Left ventricle myocardium superior (tissue), 1 donor: ENCODE measurements around the gene TBCD. TPM values are rescaled to one million over a fixed set of nuclear protein-coding genes. Genes with fewer than 3 reads are reported as not detected.

Experiments
- ATAC-seq: fragments of 200-7000 bp; cut with Tn5 transposase; one replicate; pipeline ENCODE4 v1.9.1; 2020; ENCODE audit warnings: mild to moderate bottlenecking, moderate library complexity
- DNase-seq: peaks from one replicate; pipeline ENCODE4 v3.0.0-alpha.2; 2020
- intact Hi-C: fragments of 100-400 bp; cut with micrococcal nuclease; formaldehyde crosslinking; loops from one replicate; pipeline ENCODE4 v1.11.0; 2022
- total RNA-seq: library from RNA; stranded (reverse); fragmentation: NEBNext Ultra II Directional; extraction: Animal tissue kit (Norgen Biotek cat#: 25700); gene quantifications from one replicate; pipeline ENCODE4 v1.2.1, GENCODE V29; 2021
- donor health status: DM: no; HTN: yes; CAD: no; lungs with severe emphysema.

TBCD gene
- total RNA-seq, 1 donor from 2014 or later = 53.4 TPM

GRCh38 chr17:82901856-82902255 is 150.0 kb downstream of the TBCD start:
- ATAC-seq (no peak), DNase-seq (no peak)
- intact Hi-C loops = no loop called here

- intact Hi-C loops = no loop called here
- DNase-seq (no peak), ATAC-seq (no peak)
These were observed 151.4 kb downstream of the TBCD start for GRCh38 chr17:82902972-82903874.

- DNase-seq (no peak), ATAC-seq (no peak)
- intact Hi-C loops = no loop called here
These were observed 153.3 kb downstream of the TBCD start for GRCh38 chr17:82905130-82905529.

- ATAC-seq (no peak), DNase-seq (no peak)
- intact Hi-C loops = no loop called here
These were observed 156.1 kb downstream of the TBCD start for GRCh38 chr17:82907797-82908542.

GRCh38 chr17:82908543-82909160 is 156.8 kb downstream of the TBCD start:
- no peak for DNase-seq
- no peak for ATAC-seq
- intact Hi-C loops = no loop called here

GRCh38 chr17:82909322-82909904 is 157.5 kb downstream of the TBCD start:
- DNase-seq = no peak
- intact Hi-C loops = no loop called here
- ATAC-seq = no peak

GRCh38 chr17:82910041-82910481 is 158.2 kb downstream of the TBCD start:
- ATAC-seq (no peak), DNase-seq (no peak)
- intact Hi-C loops = no loop called here

- DNase-seq (no peak), ATAC-seq (no peak)
- intact Hi-C loops = no loop called here
These were observed 158.9 kb downstream of the TBCD start for GRCh38 chr17:82910770-82911169.

- DNase-seq (peak; percentile 54), ATAC-seq (peak; percentile 15)
- intact Hi-C loops = no loop called here
These were observed 160.0 kb downstream of the TBCD start for GRCh38 chr17:82911822-82912221.

GRCh38 chr17:82912484-82913089 is 160.7 kb downstream of the TBCD start:
- intact Hi-C loops = no loop called here
- ATAC-seq (peak; percentile 75), DNase-seq (peak; percentile 58)

- DNase-seq (no peak), ATAC-seq (peak; percentile 35)
- intact Hi-C loops = no loop called here
These were observed 161.6 kb downstream of the TBCD start for GRCh38 chr17:82913304-82914043.

- ATAC-seq = peak; percentile 56
- peak; percentile 67 for DNase-seq
- intact Hi-C loops = no loop called here
These were observed 162.5 kb downstream of the TBCD start for GRCh38 chr17:82914375-82914774.

GRCh38 chr17:82915010-82915756 is 163.3 kb downstream of the TBCD start:
- intact Hi-C loops = no loop called here
- no peak for ATAC-seq
- no peak for DNase-seq

- ATAC-seq = no peak
- intact Hi-C loops = no loop called here
- DNase-seq = no peak
These were observed 163.8 kb downstream of the TBCD start for GRCh38 chr17:82915757-82916027.

GRCh38 chr17:82917699-82918345 is 166.0 kb downstream of the TBCD start:
- DNase-seq (no peak), ATAC-seq (no peak)
- intact Hi-C loops = no loop called here

- DNase-seq (no peak), ATAC-seq (no peak)
- intact Hi-C loops = no loop called here
These were observed 166.6 kb downstream of the TBCD start for GRCh38 chr17:82918508-82918907.

- intact Hi-C loops = no loop called here
- no peak for ATAC-seq
- DNase-seq = no peak
These were observed 168.3 kb downstream of the TBCD start for GRCh38 chr17:82920150-82920549.

GRCh38 chr17:82920715-82921114 is 168.8 kb downstream of the TBCD start:
- no peak for DNase-seq
- ATAC-seq = no peak
- intact Hi-C loops = no loop called here
